Adipocyte (in vitro differentiated cells): ENCODE data around the gene EFHD2.

Experiments used
- DNase-seq: peaks from one replicate; pipeline ENCODE4 v3.0.0-alpha.2; 2015; ENCODE audit warnings: low read depth
- H3K27me3 ChIP-seq: replicated peaks from 2 replicates; pipeline ENCODE4 v1.7.0; 2013; ENCODE audit warnings: mild to moderate bottlenecking, low read length, moderate library complexity; ENCODE audit not compliant: control insufficient read depth, insufficient read depth
- H3K36me3 ChIP-seq: 2 replicates; pipeline ENCODE4 v1.7.0; 2013; ENCODE audit warnings: low read length, mild to moderate bottlenecking, moderate library complexity; ENCODE audit not compliant: control insufficient read depth, insufficient read depth, severe bottlenecking
- H3K4me1 ChIP-seq: 2 replicates; pipeline ENCODE4 v1.7.0; 2013; ENCODE audit warnings: mild to moderate bottlenecking, low read length, moderate library complexity; ENCODE audit not compliant: control insufficient read depth, insufficient read depth
- H3K4me3 ChIP-seq: 2 replicates; pipeline ENCODE4 v1.7.0; 2013; ENCODE audit warnings: mild to moderate bottlenecking, low read length, moderate library complexity
- H3K9ac ChIP-seq: 2 replicates; pipeline ENCODE4 v1.7.0; 2013; ENCODE audit warnings: mild to moderate bottlenecking, low read length, moderate library complexity
- H3K9me3 ChIP-seq: 2 replicates; pipeline ENCODE4 v1.7.0; 2013; ENCODE audit warnings: mild to moderate bottlenecking, low read length, moderate library complexity; ENCODE audit not compliant: control insufficient read depth

EFHD2 gene

DNA sequence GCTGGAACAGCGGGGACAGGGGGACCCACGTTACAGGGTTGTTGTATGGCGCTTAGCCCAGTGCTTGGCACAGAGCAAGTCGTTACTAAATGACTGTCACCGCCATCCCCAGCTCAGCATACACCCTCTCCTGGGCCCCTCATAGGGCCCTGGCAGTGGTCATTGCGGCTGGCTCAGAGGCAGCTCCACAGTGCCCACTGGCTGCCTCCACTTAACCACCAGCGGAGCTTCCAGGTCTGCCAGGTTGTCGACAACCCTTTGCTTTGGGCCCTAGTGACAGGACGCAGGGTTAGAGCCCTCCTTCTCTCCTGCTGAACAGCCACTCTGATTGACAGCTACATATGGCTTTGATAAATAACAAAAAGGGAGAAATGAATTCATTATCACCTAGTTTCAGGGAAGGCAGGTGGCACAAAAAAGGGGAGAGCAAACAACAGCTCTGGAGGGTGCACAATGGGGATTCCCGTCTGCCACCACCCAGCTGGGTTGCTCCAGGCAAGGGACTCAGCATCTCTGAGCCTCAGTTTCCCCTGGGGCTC is 4.8 kb downstream of the EFHD2 start:
- Histone ChIP-seq H3K36me3 (no peaks in the 10 kb centered on the region), H3K9ac (no peak overlapping the region), H3K27me3 (no peaks in the 10 kb centered on the region), H3K4me1 (peaks cover 24% of the 10 kb centered on the region), H3K9me3 (no peaks in the 10 kb centered on the region), H3K4me3 (no peak overlapping the region)
- no peak for DNase-seq

DNA sequence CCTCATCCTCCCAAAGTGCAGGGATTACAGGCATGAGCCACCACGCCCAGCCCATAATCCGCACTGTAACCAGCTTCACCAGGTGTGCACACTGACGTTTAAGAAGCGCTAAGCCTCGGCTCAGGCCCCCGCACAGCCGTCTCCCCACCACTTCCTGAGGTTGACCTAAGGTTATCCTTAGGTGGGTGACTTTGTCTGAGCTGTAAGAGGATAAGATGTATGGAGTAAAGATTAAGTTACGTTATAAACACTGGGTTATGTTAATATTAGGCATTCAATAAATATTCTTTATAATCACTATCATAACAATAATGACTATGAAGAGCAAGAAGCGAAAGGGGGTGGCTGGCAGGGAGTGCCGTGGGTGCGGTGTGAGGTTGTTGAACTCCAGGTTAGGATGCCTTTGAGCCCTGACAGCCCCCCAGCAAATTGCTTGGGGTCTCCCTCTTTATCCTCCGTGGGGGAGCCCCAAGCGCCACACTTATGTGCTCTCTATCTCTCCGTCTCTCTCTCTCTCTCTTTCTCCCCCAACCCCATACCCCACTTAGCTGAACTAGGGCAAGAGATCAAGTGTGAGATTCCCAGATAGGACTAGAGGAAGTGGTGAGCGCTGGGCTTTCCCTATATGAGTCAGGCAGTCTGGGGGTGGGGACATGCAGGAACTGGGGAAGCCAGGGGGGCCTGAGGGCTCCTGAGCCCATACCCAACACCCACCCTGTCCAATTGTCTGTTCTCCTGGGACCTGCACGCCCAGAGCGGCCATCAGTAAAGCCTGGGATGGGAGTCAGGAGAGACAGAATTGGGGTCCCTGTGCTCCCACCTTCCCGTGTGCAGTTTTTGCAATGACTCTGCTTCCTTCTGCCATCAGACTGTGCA is 7.6 kb downstream of the EFHD2 start:
- H3K36me3 ChIP-seq = no peaks in the 10 kb centered on the region
- no peaks in the 10 kb centered on the region for H3K27me3 ChIP-seq
- peaks cover 16% of the 10 kb centered on the region for H3K4me1 ChIP-seq
- H3K9ac ChIP-seq = no peak overlapping the region
- DNase-seq = peak; percentile 49
- H3K4me3 ChIP-seq = no peak overlapping the region
- no peaks in the 10 kb centered on the region for H3K9me3 ChIP-seq

DNA sequence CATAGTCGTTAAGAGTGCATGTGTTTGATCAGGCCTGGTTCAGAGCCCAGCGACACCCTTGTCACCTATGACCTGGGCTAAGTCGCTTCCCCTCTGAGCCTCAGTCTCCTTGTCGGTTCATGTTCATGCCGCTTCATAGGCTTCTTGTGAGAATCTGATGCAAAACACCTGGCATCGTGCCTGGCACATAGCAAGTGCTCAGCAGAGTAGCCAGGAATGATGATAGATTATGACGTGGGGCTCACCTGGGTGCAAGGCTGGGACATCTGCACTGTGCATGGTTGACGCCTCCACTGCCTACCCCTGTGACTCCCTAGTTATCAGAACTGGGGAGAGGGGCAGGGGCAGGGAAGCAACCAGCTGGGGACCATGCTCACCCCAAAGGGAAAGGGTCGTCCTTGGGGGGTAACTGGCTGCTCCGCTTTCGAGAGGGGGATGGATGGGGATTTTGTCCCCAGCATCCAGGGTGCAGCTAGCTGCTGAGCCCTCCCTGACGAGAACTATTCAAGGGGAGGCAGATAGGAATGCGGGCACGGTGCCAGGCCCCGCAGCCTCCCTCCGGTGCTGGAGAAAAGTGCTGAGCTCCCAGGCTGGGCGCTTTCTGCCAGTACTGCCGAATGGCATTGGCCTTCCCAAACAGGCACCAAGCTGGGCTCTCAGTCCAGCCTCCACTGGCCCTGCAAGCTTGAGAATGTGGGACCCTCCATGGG is 9.3 kb downstream of the EFHD2 start:
- DNase-seq = no peak
- H3K36me3 ChIP-seq = no peaks in the 10 kb centered on the region

DNA sequence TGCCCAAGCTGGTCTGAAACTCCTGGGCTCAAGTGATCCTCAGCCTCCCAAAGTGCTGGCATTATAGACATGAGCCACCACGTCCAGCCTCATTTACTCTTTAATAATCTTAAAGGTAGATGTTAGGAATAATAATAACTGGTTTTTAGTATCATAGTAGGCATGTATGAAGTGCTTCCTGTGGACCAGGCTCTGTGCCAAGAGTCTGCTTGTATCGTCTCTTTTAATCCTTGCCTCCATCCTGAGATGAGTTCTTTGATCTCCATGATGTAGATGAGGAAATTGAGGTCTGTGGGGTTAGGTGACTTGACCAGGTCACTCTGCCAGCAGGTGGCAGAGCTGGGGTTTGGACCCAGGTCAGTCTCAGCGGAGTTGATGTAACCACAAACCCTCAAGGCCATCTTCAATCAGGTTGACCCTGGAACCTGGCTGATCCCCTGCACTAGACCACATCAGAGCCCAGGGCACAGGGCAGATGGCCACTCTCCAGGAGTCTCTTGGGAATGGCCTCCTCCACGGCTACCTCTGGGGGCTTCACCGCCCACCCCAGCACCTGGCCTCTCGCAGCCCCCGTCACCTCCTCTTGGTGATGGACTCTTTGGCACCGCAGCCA is 11.3 kb downstream of the EFHD2 start:
- DNase-seq = no peak
- no peaks in the 10 kb centered on the region for H3K27me3 ChIP-seq
- peaks cover 15% of the 10 kb centered on the region for H3K4me1 ChIP-seq
- H3K4me3 ChIP-seq = no peak overlapping the region
- H3K9me3 ChIP-seq = no peaks in the 10 kb centered on the region
- H3K9ac ChIP-seq = no peak overlapping the region
- no peaks in the 10 kb centered on the region for H3K36me3 ChIP-seq

More for the DNA sequence above, 9.3 kb downstream of the EFHD2 start:
- Histone ChIP-seq H3K9me3 (no peaks in the 10 kb centered on the region), H3K27me3 (no peaks in the 10 kb centered on the region), H3K4me3 (no peak overlapping the region), H3K4me1 (peaks cover 16% of the 10 kb centered on the region), H3K9ac (no peak overlapping the region)

DNA sequence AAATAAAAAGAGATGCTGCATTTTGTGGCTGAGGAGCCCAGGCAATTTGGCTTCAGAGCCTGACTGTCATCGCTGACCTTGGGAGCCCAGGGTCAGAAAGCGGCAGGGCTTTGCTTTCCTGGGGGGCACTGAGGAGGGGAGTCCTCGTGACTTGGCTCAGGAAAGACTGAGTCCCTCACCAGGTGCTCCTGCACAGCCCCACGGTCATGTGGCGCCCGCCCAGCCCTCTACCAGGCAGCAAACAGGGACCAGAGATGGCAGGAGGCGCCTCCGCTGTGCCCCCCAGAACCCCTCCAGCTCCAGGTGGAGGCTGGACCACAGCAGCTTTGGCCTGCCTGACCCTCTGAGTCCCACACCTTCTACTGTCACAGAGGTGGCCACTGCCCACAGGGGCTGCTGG is 13.2 kb downstream of the EFHD2 start:
- Histone ChIP-seq H3K4me1 (peaks cover 4% of the 10 kb centered on the region), H3K36me3 (no peaks in the 10 kb centered on the region), H3K27me3 (no peaks in the 10 kb centered on the region), H3K9ac (no peak overlapping the region), H3K9me3 (no peaks in the 10 kb centered on the region), H3K4me3 (no peak overlapping the region)
- DNase-seq = no peak

DNA sequence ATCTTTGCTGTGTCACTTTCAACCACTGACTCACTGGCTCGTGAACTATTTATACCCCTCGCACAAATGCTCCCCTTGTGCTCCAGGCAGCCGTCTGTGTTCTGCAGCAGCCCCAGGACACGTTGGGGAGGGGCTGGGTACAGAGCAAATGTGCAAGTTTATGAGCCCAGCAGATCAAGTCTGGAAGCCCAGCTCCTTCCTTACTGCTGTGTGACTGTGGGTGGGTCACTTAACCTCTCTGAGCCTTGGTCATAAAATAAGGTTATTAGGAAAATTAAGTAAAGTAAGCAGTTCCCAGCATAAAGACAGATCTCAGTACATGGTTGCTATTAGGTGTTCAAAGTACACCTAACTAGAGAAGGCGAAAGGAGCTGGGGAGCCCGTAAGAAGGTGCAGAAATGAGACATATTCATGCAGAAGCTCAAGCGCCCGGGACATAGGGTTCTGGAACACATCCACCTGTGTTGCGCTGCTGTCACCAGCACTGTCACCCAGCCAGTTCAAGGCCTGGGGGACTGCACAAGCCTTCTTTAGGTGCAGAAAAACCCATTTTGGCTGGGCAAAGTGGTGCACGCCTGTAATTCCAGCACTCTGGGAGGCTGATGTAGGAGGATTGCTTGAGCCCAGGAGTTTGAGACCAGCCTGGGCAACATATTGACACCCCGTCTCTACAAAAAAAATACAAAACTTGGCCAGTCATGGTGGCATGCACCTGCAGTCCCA is 13.8 kb downstream of the EFHD2 start:
- no peaks in the 10 kb centered on the region for H3K36me3 ChIP-seq
- H3K9me3 ChIP-seq = no peaks in the 10 kb centered on the region
- no peak for DNase-seq
- H3K9ac ChIP-seq = no peak overlapping the region
- H3K4me1 ChIP-seq = peaks cover 4% of the 10 kb centered on the region
- H3K4me3 ChIP-seq = no peak overlapping the region
- H3K27me3 ChIP-seq = no peaks in the 10 kb centered on the region

DNA sequence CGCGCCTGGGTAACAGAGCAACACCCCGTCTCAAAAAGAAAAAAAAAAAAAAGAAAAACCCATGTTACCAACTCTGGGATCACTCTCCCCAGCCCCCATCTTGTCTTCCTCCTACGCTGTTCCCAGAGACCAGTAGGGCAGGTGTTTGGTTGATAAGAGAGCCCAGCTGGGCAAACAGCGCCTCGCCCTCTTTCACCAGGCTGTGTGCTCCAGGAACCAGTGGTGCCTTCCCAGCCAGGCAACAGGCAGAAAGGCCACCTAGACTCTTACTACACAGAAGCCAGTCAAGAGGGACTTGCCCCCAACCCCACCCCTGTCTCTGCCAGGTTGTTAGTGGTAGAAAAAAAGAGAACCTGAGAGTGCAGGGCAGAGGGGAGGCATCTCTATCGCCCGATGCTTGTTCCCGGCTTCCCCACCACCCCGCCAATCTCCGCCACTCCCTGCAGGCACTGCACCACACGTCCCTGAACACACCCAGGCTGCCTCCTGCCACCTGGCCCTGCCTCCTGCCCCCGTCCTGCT is 14.5 kb downstream of the EFHD2 start:
- Histone ChIP-seq H3K27me3 (no peaks in the 10 kb centered on the region), H3K36me3 (no peaks in the 10 kb centered on the region), H3K9me3 (no peaks in the 10 kb centered on the region), H3K4me3 (no peak overlapping the region), H3K4me1 (peaks cover 4% of the 10 kb centered on the region), H3K9ac (no peak overlapping the region)
- no peak for DNase-seq

DNA sequence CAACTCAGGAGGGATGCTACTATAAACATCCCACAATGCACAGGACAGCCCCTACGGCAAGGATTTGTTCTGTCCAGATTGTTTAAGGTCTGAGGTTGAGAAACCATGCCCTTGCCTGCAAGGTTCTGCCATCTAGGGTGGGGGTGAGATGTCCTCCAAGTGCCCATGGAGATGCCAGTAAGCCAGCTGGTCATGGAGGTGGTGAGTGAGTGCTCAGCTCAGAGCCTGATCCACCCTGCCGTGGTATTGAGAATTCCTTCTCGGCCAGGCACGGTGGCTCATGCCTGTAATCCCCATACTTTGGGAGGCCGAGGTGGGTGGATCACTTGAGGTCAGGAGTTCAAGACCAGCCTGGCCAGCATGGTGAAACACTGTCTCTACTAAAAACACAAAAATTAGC is 15.3 kb downstream of the EFHD2 start:
- Histone ChIP-seq H3K36me3 (no peaks in the 10 kb centered on the region), H3K4me3 (no peak overlapping the region), H3K9me3 (no peaks in the 10 kb centered on the region), H3K4me1 (peaks cover 4% of the 10 kb centered on the region), H3K27me3 (no peaks in the 10 kb centered on the region), H3K9ac (no peak overlapping the region)
- DNase-seq = no peak

DNA sequence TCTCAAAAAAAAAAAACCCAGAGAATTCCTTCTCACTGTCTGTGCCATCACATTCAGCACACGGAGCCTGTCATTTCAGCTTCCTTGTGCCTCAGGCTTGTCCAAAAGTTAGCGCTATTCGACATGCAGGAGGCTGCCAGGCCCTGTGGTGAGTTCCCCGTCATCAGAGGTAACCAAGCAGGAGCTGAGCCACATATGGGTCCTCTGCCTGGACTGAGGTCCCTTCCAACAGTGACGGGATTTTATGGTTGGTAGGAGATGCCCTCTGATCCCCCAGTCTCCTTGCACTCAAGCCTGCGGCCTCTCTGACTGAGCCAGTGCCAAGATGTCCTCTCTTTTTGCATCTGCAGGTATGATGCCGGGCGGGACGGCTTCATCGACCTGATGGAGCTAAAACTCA is 15.8 kb downstream of the EFHD2 start:
- no peak for DNase-seq
- Histone ChIP-seq H3K9ac (no peak overlapping the region), H3K9me3 (no peaks in the 10 kb centered on the region), H3K36me3 (no peaks in the 10 kb centered on the region), H3K27me3 (no peaks in the 10 kb centered on the region), H3K4me3 (no peak overlapping the region), H3K4me1 (peaks cover 4% of the 10 kb centered on the region)

DNA sequence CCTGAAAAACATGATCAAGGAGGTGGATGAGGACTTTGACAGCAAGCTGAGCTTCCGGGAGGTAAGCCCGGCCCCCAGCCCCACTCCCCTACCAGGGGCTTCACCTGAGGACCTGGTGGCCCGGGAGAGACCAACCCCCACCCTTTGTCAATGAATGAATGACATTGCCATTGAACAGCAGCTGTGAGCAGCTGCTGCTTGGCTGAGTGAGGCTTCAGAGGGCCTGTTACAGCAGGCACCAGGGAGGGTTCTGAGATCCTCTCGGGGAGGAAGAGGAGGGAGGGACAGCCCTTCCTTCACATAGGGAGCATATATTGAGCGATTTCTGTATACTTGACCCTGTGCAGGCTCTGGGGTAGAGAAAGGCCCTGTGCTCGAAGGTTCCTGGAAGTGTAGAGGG is 16.3 kb downstream of the EFHD2 start:
- Histone ChIP-seq H3K4me1 (peaks cover 4% of the 10 kb centered on the region), H3K9ac (no peak overlapping the region), H3K4me3 (no peak overlapping the region), H3K36me3 (no peaks in the 10 kb centered on the region), H3K27me3 (no peaks in the 10 kb centered on the region), H3K9me3 (no peaks in the 10 kb centered on the region)
- DNase-seq = no peak
